SU-DHL-6 (cell line): ENCODE results near the gene VAMP4.

Experiments
- H2AFZ ChIP-seq: fragments of 200-600 bp; sonication (generic); 2 replicates; pipeline ENCODE4 v1.6.1; 2014; ENCODE audit warnings: low read depth, mild to moderate bottlenecking, moderate library complexity, mixed read lengths, antibody characterized with exemption, low read length; ENCODE audit not compliant: severe bottlenecking
- H3F3A ChIP-seq: fragments of 200-600 bp; shearing (Covaris generic); 2 replicates; pipeline ENCODE4 v1.6.0; 2016; ENCODE audit warnings: antibody characterized with exemption, mild to moderate bottlenecking; ENCODE audit not compliant: insufficient read depth
- H3K27ac ChIP-seq: fragments of 200-600 bp; sonication (generic); 2 replicates; pipeline ENCODE4 v1.5.1; 2016; ENCODE audit warnings: low read depth, mild to moderate bottlenecking, low read length, moderate library complexity, mixed read lengths
- H3K27me3 ChIP-seq: fragments of 200-600 bp; sonication (generic), shearing (Covaris generic); 2 replicates; pipeline ENCODE4 v1.6.0; 2014; ENCODE audit warnings: mild to moderate bottlenecking, low read length
- H3K36me3 ChIP-seq: fragments of 200-600 bp; sonication (generic); 2 replicates; pipeline ENCODE4 v1.6.1; 2014; ENCODE audit warnings: mild to moderate bottlenecking, low read length, mixed read lengths
- H3K4me2 ChIP-seq: fragments of 300-600, 200-600 bp; shearing (Covaris generic), sonication (generic); 2 replicates; pipeline ENCODE4 v1.6.0; 2014; ENCODE audit warnings: low read length, low read depth, mild to moderate bottlenecking; ENCODE audit not compliant: poor library complexity, severe bottlenecking
- H3K4me3 ChIP-seq: fragments of 200-600 bp; sonication (generic); 2 replicates; pipeline ENCODE4 v1.5.1; 2014; ENCODE audit warnings: antibody characterized with exemption, low read length, mild to moderate bottlenecking, mixed read lengths; ENCODE audit not compliant: insufficient read depth, poor library complexity, severe bottlenecking
- H3K79me2 ChIP-seq: fragments of 200-600 bp; sonication (generic); 2 replicates; pipeline ENCODE4 v1.6.1; 2014; ENCODE audit warnings: mild to moderate bottlenecking, low read length, moderate library complexity; ENCODE audit not compliant: insufficient read depth
- H3K9ac ChIP-seq: fragments of 200-600 bp; sonication (generic); 2 replicates; pipeline ENCODE4 v1.7.0; 2014; ENCODE audit warnings: mild to moderate bottlenecking, low read length
- H3K9me2 ChIP-seq: fragments of 200-600 bp; sonication (generic); replicated peaks from 2 replicates; pipeline ENCODE4 v1.6.1; 2014; ENCODE audit warnings: low read length; ENCODE audit not compliant: insufficient read depth
- H3K9me3 ChIP-seq: fragments of 200-600 bp; sonication (generic); 2 replicates; pipeline ENCODE4 v1.6.1; 2014; ENCODE audit warnings: low read length, mixed read lengths; ENCODE audit not compliant: insufficient read depth
- H4K20me1 ChIP-seq: fragments of 200-600 bp; sonication (generic); 2 replicates; pipeline ENCODE4 v1.6.1; 2014; ENCODE audit warnings: low read depth, mild to moderate bottlenecking, antibody characterized with exemption, low read length, moderate library complexity, mixed read lengths
- CTCF ChIP-seq: fragments of 200-600 bp; sonication (generic); IDR thresholded peaks from one replicate; pipeline ENCODE4 v1.5.1; 2017; ENCODE audit warnings: antibody characterized with exemption, mild to moderate bottlenecking, low read length, moderate library complexity; ENCODE audit not compliant: insufficient read depth, poor library complexity, severe bottlenecking
- EZH2phosphoT487 ChIP-seq: fragments of 200-600 bp; sonication (generic), shearing (Covaris generic); conservative IDR thresholded peaks from 2 replicates; pipeline ENCODE4 v1.6.1; 2018; ENCODE audit warnings: mild to moderate bottlenecking, antibody characterized with exemption, low read length, moderate library complexity, mixed read lengths

Gene VAMP4

GRCh38 chr1:171739656-171740055 lies 2.2 kb downstream of the VAMP4 start:
- H3K36me3 ChIP-seq, result peaks cover 5% of the 10 kb centered on the region
- H3K9me3 ChIP-seq, result no peaks in the 10 kb centered on the region
- no peak overlapping the region for H2AFZ ChIP-seq
- no peak overlapping the region for H3K9ac ChIP-seq
- H4K20me1 ChIP-seq, result no peaks in the 10 kb centered on the region
- no peak overlapping the region for H3K27ac ChIP-seq
- no peaks in the 10 kb centered on the region for H3K79me2 ChIP-seq
- H3F3A ChIP-seq, result peaks cover 7% of the 10 kb centered on the region; the same call in 1 of the 2 replicates
- no peak overlapping the region for H3K4me2 ChIP-seq
- no peaks in the 10 kb centered on the region for H3K9me2 ChIP-seq
- no peak overlapping the region for H3K4me3 ChIP-seq
- H3K27me3 ChIP-seq, result no peaks in the 10 kb centered on the region
- TF ChIP-seq EZH2phosphoT487 (no peak), CTCF (no peak)

DNA sequence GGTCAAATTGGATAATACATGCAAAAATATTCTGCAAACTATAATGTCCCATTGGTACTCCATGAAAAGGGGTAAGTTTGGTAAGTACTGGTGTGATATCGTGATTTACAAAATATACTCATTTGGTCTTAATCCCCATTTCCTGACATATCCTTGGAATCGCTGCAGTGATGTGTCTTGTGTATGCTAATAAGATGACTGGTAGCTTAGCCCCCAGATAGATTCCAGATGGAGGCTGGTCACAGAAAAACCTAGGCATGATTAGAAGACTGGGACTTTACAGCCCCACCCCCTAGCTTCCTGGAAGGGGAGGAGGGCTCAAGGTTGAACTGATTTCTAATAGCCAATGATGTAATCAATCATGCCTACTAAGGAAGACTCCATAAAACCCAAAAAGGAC lies 3.0 kb downstream of the VAMP4 start:
- H3K27me3 ChIP-seq, result no peaks in the 10 kb centered on the region
- H3K4me3 ChIP-seq, result no peak overlapping the region
- H3K27ac ChIP-seq, result no peak overlapping the region
- peaks cover 5% of the 10 kb centered on the region for H3K36me3 ChIP-seq
- H3F3A ChIP-seq, result peaks cover 7% of the 10 kb centered on the region; the same call in 1 of the 2 replicates
- no peak for TF ChIP-seq EZH2phosphoT487
- TF ChIP-seq CTCF, result no peak
- no peak overlapping the region for H3K9ac ChIP-seq
- no peak overlapping the region for H3K4me2 ChIP-seq
- H3K9me3 ChIP-seq, result no peaks in the 10 kb centered on the region
- no peaks in the 10 kb centered on the region for H3K79me2 ChIP-seq
- no peaks in the 10 kb centered on the region for H3K9me2 ChIP-seq
- no peaks in the 10 kb centered on the region for H4K20me1 ChIP-seq
- no peak overlapping the region for H2AFZ ChIP-seq

- no peaks in the 10 kb centered on the region for H3K9me2 ChIP-seq
- H3F3A ChIP-seq, result peaks cover 10% of the 10 kb centered on the region; the same call in 1 of the 2 replicates
- H3K79me2 ChIP-seq, result no peaks in the 10 kb centered on the region
- H2AFZ ChIP-seq, result no peak overlapping the region
- no peaks in the 10 kb centered on the region for H3K9me3 ChIP-seq
- no peak overlapping the region for H3K27ac ChIP-seq
- no peaks in the 10 kb centered on the region for H3K27me3 ChIP-seq
- H4K20me1 ChIP-seq, result no peaks in the 10 kb centered on the region
- peaks cover 7% of the 10 kb centered on the region for H3K36me3 ChIP-seq
- no peak overlapping the region for H3K4me3 ChIP-seq
- no peak overlapping the region for H3K4me2 ChIP-seq
- TF ChIP-seq CTCF (no peak), EZH2phosphoT487 (no peak)
- H3K9ac ChIP-seq, result no peak overlapping the region
Observed at GRCh38 chr1:171736196-171736595, 5.7 kb downstream of the VAMP4 start.
